Kasumi-1 (cell line): ENCODE data around the gene PHF2.

Source experiments
- DNase-seq, 2 experiments: peaks; one replicate each; lab custom pipeline; 2025; lab: John Stamatoyannopoulos, UW

PHF2 gene

DNA sequence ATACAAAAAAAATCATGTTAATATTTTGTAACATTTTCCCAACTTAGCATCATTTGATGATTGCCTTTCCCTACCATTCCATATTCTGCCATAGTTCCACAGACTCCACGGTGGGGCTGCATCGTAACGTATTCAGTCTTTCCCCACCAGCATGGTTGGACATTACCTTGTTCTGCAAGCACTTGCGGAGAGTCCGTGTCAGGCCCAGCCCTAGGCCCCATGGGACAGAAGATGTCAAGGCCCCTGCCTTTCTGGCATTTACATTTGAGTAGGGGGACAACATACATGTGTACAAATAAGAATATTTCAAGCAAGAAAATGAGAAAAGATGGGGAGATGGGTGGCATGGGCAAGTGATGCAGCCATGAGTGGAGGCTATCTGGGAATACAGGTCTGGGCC, 8.2 kb upstream of the PHF2 start:
- DNase-seq: no peak

DNA sequence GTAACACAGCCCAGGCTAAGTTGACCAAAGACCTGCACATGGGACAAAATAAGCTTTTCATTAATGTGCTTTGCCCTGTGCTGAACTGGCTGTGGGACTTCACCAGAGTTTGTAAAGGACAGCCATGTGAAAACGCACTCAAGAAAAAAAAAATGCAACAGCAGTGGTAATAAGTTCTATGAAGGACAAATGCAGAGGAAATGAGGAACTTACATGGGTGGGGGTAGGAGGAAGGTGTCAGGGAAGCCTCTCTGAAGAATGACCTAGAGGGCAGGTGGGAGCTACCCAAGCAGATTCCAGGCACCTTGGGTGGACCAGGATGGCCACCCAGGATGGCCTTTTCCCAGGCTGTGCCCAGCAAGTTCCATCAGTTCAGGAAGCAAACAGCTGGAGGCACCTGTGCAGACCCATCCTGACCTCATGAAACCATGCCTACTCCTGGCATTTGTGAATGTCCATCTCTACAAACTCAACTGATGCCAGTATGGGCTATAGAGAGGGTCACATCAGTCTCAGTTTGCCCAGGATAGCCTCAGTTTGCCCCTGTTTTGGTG, 6.7 kb upstream of the PHF2 start:
- peak; percentile 43 to 50 for DNase-seq

DNA sequence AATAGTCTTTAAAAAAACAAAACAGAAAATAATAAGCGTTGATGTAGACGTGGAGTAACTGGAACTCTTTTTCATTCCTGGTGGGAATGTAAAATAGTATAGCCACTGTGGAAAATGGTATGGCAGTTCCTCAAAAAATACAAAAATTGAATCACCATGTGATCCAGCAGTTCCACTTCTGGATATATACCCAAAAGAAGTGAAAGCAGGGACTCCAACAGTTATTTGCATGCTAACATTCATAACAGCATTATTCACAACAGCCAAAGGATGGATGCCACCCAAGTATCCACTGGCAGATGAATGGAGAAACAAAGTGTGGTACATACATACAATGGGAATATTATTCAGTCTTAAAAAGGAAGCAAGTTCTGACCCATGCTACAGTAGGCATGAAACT, 4.2 kb upstream of the PHF2 start:
- DNase-seq: no peak

DNA sequence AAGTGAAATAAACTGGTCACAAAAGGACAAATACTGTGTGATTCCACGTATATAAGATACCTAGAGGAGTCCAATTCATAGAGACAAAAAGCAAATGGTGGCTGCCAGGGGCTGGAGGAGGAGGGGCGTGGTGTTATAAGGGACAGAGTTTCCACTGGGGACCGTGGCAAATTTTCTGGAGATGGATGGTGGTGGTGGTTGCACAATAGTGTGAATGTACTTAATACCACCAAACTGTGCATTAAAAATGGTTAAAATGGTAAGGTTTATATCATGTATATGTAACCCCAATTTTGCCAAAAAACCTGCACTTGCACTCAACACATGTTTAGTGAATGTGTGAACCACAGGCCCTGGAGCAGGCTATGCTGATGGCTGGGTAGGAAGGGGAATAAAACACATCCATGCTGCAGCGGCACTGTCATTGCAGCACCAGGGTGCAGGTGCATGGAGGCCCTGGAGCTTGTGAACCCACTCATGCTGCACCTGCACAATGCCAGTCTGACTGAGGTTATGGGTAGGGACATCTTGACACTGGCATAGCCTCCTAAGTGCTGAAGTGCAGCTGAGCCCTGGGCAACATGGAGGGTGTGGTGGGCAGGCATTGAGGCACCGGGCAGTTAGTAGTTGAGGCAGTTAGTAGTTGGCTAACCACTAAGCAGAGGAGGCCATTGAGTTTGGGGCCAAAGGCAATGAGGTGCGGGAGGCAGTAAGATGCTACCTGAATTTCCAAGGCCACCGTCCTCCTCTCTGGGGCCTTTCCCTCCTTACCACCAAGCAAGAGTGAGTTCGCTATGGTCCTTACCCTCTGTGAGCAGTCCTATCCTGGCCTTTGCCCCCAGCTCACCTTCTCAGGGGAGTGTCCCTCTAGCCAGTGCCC, 3.5 kb upstream of the PHF2 start:
- no peak for DNase-seq

DNA sequence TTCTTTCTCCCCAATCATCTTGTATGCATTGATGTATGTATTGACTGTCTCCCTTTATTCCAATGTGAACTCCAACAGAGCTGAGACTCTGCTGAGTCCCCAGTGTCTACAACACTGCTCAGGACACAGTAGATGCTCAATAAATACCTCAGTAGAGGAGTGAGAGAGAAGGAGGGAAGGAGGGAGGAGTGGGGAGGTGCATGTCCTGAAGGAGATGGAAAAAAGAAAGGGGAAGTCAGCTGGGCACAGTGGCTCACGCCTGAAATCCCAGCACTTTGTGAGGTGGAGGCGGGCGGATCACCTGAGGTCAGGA, 2.9 kb upstream of the PHF2 start:
- DNase-seq: no peak

DNA sequence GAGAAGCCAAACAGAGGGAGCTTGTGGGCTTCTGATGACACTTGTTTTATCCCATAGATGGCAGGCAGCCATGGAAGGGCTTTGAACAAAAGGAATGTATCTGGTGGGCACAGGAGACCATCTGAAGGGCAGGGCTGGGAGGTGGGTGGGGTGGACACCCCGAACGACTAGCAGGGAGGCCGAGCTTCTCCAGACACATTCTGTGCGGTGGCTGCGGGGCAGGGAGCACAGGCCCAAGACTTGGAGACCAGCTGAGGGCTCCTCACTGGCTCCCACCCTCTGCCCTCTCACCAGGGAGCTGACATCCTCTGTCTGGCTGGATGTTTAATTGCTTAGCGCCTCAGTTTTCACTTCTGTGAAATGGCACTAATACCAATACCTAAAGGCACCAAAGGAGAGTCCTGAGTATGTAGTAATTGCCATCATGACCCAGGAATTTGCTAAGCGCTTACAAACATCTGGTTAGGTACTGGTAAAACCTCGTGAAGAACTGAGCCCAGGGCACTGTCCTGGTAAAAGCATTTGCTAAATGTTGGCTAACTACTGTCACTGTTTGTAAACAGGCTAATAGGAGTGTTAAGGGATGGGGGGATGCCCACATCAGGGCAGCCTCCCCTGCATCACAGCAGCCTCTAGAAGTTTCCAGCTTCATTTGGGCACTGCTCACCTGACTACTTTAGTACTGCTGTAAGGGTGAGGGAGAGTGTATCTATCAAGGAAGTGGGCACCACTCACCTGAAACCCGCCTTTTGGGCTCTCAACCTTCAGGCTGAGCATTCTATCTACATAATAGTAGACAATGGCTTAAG, 2.1 kb upstream of the PHF2 start:
- no peak for DNase-seq

DNA sequence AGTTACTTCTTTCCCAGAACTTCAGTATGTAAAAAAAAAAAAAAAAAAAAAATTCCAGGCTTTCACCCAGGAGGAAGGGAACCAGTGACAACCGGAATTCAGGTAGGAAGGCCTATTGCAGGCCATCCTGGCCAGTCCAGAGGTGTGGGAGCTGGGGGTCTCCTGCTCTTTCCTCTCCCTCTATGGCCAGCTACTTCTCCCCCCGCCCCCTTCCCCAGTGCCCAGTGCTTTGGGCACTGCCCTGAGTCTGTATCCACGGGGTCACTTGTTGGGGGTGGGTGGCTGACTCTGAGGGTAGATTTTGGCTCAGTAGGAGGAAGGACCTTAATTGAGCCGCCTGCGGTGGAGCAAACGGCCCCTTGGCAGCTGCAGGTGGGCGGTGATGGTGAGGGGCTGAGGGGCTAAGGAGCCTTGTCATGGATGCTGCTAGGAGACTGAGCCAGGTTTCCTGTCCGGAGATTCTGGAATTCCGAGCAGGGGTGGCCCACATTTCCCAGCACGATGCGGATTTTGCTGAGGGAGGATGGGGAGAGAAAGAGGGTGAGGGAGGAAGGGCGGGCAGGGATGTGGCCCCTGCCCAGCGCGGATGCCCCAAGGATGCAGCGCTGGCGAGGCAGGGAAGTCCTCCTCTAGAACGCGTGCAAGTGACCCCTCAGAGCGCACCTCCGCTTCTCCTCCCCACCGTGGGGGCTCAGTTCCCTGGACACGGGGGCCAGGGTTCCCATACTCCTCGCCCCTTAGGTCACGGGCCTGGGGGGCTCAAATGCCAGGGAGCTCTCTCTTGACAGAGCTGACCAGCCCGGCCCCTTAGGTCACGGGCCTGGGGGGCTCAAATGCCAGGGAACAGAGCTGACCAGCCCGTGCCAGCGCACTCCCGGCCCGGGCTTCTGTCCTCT, 1.2 kb upstream of the PHF2 start:
- no peak for DNase-seq

DNA sequence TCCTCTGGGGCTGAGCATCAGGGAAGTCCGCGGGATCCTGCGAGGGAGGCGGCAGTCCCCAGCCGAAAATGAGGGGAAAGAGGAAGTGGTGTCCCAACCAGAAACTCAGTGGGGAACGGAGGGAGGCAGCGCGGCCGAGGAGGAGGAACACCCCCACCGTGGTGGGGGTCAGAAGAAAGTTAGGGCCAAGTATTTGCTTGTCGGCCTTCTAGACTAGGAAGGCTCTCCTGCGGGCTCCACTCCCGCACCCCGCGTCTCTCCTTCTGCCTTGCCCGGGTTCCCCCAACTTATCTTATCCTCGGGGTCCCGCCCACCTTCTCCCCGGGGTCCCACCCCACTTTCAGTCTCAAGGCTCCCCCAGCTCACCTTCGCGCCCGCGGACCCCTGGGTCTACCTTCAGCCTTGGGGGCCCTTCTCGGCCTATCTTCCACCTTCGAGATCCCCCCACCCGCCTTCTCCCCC, 557 bp upstream of the PHF2 start:
- DNase-seq: peak; percentile 74 to 75

DNA sequence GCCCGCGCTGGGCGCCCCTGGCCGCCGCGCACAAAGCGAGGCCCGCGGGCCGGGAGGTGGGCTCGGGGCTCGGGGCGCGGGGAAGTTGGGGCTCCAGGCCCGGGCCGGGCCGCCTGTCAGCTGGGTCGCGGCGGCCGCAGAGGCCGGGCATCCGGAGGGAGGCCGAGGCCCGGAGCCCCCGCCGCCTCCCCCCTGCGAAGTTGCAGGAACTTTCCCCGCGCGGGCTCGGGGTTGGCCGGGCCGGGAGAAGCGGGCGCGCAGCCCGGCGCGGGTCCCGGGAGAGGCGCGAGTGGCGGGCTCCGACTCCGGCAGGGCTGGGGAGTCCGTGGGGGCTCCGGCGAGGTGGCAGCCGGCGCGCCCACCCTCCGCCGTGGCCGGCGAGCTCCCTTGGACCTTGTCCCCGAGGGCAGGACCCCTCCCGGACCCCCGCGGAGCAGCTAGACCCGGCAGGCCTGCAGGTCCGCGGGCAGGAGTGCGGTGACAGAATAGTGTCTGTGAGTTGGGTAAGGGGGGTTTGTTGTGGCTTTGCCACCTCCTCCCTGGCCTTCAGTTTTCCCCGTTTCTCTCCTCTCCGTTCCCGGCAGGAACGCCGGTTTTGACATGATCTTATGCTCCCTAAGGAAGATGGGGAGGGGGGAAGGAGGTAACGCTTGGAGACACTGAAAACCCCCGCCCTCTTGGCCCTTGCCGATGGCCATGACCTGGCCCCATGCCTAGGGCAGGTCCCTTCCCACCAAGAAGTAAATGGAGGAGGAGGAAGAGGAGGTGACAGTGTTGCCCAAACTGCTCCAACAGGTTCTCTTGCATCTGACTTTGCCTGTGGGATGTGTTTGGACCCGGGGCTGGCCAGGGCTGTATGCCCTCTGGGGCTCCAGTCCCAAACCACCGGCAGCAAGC, 942 bp downstream of the PHF2 start:
- peak in 1 of 2 experiments; percentile 11 for DNase-seq

DNA sequence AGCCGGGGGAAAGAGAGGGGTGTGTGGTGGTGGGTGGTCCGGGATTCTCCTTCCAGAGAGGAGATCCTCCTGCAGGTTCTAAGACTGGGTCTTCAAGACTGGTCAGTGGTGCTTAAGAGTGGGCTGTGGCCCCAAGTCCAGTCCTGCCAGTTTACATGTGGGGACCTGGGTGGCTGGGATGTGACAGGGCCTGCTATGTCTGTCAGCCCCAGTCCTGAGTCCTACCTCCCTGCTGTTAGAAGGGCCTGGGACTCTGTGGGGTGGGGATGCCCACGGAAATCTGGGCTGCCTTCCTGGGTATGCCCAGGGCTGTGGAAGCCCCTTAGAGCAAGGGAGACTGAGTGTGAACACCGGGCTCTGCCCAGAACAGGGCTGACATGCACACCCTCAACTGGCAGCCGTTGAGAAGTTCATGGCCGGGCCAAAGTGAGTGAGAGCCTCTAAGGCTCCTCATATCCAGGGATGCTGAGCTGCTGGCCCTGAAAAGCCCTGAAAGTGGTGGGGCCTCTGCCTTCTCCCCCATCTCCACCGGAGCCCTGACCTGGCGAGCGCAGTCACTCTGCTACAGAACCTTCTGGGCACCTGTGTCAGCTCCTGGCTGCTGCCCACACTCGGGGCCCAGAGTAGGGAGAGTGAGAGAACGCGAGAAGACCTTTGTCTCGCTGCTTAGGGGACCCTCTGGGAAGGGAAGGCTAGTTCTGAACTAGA, 1.7 kb downstream of the PHF2 start:
- DNase-seq: no peak

DNA sequence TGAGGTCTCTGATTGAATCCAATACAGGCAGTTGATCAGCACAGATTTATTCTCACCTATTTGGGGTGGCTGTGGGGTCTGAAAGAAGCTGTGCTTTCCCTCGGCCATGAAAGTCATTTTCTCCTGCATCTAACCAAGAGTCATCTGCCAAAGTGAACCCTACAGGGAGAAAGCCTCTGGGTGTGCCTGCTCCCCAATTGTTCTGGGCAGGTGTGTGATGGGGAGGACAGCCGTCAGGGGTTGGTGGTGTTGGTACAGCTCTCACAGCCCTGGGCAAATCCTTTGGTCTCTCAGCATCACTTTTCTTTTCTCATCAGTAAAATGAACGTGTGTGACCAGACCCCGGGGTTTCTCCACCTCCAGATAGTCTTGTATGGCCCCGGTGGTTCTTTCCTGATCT, 2.5 kb downstream of the PHF2 start:
- no peak for DNase-seq

DNA sequence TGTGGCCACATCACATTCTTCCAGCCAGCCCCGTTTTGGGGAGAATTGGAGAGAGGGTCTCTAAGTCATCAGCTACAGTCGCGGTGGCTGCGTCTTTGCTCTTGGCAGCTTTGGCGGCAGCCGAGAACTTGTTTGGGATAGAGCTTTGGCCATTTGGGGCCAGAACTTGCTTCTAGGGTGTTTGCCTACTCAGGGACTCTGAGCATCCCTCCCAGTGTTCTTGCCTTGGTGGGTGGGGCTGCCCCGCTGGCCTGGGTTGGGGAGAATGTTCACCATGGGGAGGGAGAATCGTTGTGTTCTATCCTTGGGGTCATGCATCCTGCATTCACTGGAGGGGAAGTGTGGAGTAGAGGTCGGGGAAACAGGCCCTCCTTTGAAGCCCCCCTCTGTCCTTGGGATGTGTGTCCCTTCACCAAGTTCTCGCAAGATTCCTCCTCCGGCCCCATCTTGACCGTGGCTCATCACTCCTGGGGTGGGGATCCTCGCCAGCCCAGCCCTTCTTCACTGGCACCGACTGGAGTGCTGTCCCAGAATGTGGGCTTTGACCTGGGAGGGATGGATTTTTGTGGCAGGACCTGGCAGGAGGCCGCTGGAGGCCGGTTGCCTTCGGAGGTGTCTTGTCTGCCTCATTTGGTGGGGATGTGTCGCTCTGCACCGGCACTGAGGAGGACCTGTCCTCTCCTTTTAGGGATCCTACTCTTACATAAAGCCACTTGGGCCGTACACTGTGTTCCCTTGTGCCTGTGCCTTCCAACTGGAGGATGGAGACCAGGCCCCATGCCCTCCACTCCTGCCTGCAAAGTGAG, 3.5 kb downstream of the PHF2 start:
- DNase-seq: no peak

DNA sequence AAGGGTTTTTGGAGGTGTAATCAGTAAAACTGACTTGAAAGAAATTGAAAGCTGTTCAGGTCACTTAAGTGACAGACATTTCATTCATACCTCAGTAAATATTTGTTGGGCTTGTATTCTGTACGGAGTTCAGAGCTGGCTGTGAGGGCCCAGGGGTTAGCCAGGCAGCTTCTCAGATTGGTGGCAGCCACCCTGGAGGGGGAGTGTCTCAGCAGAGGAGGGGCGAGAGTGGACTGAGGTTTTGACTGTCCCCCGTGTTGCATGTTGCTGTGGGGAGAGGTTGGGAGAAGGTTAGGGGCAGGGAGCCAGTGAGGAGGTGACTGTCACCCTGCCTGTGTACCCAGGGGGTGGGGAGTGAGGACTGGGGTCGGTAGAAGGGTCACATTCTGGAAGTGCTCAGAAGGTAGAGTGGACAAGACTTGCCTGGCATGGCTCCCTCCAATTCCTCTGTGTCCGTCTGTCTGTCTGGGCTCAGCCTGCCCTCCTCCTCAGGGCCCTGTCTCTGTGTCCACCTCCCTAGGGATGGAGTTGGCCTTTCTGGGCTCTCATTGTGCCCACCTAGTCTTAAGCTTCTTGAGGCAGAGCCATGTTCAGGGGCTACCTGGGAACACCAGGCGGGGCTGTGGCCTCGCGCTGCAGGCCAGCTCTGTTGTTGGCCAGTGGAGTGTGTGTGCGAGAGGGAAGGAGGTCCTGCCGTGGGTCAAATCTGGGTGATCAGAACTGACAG, 4.4 kb downstream of the PHF2 start:
- DNase-seq: no peak

DNA sequence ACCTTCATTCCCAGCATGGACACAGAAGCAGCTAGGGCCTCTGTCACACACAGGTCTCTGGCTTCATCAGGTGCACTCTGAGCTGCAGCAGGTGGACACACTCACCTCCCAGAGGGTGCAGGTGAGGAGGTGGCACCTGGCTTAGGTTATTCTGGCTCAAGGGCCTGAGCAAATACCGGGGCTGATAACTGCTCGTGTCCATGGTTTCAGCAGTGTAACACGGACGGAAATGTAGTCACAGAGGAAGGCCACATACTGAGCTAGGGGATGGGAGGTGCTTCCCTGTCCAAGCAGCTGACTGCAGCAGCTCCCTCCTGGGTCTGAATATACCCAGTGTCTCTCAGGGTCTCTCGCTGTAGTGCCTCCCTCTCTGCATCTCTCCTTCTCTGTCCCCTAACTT, 5.7 kb downstream of the PHF2 start:
- DNase-seq: no peak

DNA sequence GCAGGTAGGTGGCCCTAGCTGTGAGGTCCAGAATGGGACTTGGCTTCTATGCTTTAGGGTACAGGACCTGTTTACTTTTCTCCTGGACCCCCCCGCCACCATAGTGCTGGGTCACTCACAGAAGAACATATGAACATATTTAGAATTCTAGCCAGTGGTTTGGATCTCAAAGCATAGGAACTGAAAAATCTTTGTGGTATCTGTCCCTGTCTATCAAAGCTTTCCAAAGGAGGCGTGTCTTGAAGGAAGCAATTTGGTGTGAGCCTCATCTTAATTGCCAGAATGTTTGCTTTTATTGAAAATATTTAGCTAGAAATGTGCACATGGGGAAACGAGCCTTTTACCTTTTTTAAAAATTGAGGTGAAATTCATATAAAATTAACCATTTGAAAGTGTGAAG, 6.2 kb downstream of the PHF2 start:
- DNase-seq: no peak

DNA sequence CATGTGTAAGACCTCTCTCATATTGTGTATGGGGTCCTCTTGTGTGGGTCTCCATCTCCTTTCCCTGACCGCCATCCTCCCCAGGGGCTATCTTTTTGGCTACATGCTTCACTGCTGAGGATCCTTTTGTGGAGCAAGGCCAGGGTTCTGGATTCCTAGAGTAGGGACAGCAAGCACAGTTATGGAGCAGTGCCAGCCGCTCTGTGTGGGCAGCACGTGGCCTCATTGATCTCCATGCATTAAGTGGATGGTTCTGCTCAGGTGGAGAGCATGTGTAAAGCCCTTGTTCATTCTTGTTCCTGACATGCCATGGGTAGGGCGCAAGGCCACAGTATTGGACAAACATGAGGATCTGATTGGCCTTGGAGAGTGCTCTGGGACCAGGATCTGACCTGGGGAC, 8.9 kb downstream of the PHF2 start:
- DNase-seq: no peak

DNA sequence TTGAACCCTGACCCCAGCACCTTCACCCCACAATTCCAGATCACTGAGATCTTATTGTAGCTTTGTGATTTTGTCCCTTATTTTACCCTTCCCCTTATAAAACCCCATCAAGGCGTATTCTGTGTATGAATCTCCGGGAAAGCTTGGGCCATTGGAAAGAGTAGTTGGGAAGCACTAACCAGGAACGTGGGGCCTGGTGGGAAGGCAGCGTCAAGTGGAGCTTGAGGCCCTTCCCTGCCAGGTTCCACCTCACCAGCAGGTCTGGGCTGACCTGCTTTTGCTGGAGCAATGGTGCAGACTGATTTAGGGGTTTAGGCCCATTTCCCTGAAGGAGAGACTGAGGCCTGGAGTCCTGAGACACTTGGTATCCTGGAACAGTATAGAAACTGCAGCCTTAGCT, 9.3 kb downstream of the PHF2 start:
- no peak for DNase-seq

DNA sequence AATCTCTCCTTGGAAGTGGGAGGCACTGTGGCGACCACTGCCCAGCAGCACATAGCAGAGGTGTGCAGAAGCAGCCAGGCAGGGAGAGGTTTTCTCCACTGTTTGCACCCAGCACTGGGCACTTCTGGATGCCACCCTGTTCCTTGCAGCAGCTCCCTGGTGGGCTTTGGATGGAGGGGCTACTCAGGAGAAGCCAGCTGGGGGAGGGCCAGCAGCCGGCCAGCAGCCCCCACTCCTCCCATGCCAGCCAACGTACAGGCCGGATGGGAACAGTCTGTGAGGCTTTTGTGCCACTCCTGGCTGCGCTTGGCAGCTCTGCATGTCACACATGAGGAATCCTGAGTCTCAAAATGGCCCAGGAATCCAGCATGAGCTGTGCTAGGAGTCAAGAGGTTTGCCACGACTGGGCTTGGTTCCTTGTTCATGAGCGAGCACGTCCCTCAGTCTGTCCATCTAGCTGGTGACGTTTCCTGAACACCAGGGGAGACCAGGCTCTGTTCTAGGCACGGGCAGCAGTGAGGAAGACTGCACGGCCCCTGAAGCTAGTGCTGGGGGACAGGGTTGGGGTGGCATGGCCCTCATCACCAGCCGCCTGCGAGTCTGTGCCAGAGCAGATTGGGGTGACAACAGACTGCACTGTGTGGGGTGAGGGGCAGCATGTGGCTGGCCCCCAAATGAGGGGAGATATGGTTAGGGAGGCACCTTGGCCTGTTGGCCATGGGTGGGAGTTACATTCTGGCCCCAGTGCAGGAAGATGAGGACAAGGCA, 10.1 kb downstream of the PHF2 start:
- no peak for DNase-seq
